Suprapubic skin (tissue), 4 donors: ENCODE measurements around the gene ANKRD42. TPM values are rescaled to one million over a fixed set of nuclear protein-coding genes. Genes with fewer than 3 reads are reported as not detected.

Experiments used
- DNase-seq, 2 donors: peaks; one replicate each; pipeline ENCODE4 v3.0.0-alpha.2; 2019; ENCODE audit warnings: low spot score in 2 of 2
- H3K27ac ChIP-seq: fragments of 200-600 bp; sonication (generic); one replicate; pipeline ENCODE4 v1.5.1; 2019
- H3K27me3 ChIP-seq: fragments of 200-600 bp; sonication (generic); one replicate; pipeline ENCODE4 v1.5.1; 2019
- H3K36me3 ChIP-seq: fragments of 200-600 bp; sonication (generic); one replicate; pipeline ENCODE4 v1.5.1; 2019
- H3K4me1 ChIP-seq: fragments of 200-600 bp; sonication (generic); one replicate; pipeline ENCODE4 v1.5.1; 2019
- H3K4me3 ChIP-seq: fragments of 200-600 bp; sonication (generic); one replicate; pipeline ENCODE4 v1.5.1; 2019; ENCODE audit warnings: mild to moderate bottlenecking
- H3K9me3 ChIP-seq: fragments of 200-600 bp; sonication (generic); one replicate; pipeline ENCODE4 v1.5.1; 2019
- EP300 ChIP-seq: sonication (generic); formaldehyde crosslinking; IDR thresholded peaks from one replicate; pipeline ENCODE4 v1.6.1; 2017; ENCODE audit warnings: antibody characterized with exemption
- POLR2A ChIP-seq, 2 donors: fragments of 450-650 bp; IDR thresholded peaks; one replicate each; pipeline ENCODE4 v1.6.1; 2017; ENCODE audit warnings: antibody characterized with exemption in 2 of 2, mild to moderate bottlenecking in 2 of 2, moderate library complexity in 2 of 2
- POLR2AphosphoS5 ChIP-seq, 3 donors: sonication (generic); formaldehyde crosslinking; IDR thresholded peaks; one replicate each; pipeline ENCODE4 v1.6.1; 2017; ENCODE audit warnings: antibody characterized with exemption in 3 of 3
- WGBS: methylation state at CpG from one replicate; pipeline ENCODE4 v1.1.5; 2018; 5-methylcytosine and 5-hydroxymethylcytosine counted together
- total RNA-seq, 4 donors: library from RNA; depleted of rRNA; stranded (reverse); fragments of >200 nt; gene quantifications; one replicate each; pipeline ENCODE4 v1.1.0, GENCODE V29; 2016
- TF ChIP-seq, protein P1 (sequence below), 2 donors: fragments of 200-600 bp in 1 of 2; fragments of 450-650 bp in 1 of 2; sonication (generic) in 1 of 2; IDR thresholded peaks; one replicate each; pipeline ENCODE4 v1.5.1; 2016 to 2019; ENCODE audit warnings: antibody characterized with exemption in 2 of 2, mild to moderate bottlenecking in 1 of 2, moderate library complexity in 1 of 2

The ANKRD42 gene
- total RNA-seq, 4 donors from 2014 or later: 7.2 to 12.6 (median 10.5) TPM

DNA sequence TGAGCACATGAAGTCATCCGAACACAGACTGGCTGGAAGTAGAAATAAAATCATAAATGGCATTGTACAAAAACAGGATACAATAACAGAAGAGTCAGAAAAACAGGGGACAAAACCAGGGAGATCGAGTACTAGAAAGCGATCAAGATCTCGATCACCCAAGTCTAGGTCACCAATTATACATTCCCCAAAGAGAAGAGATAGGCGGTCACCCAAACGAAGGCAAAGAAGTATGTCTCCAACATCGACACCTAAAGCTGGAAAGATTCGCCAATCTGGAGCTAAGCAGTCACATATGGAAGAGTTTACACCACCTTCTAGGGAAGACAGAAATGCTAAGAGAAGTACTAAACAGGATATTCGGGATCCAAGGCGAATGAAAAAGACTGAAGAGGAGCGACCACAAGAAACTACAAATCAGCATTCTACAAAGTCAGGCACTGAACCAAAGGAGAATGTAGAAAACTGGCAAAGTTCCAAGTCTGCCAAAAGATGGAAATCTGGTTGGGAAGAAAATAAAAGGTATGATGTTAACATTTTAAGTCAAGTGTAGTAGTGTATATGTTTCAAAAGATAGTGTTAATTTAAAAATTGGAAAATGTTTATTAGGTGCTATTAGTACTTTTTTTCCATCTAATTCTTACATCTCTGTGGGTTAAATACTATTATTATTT, 27.2 kb upstream of the ANKRD42 start:
- Histone ChIP-seq H3K27me3 (no peaks in the 10 kb centered on the region), H3K4me3 (no peak overlapping the region), H3K36me3 (peaks cover 60% of the 10 kb centered on the region), H3K27ac (no peak overlapping the region), H3K9me3 (no peaks in the 10 kb centered on the region), H3K4me1 (peaks cover 49% of the 10 kb centered on the region)
- 92% methylated on average over 11 of the region's 11 CpGs for WGBS
- no peak for DNase-seq
- TF ChIP-seq, protein P1, sequence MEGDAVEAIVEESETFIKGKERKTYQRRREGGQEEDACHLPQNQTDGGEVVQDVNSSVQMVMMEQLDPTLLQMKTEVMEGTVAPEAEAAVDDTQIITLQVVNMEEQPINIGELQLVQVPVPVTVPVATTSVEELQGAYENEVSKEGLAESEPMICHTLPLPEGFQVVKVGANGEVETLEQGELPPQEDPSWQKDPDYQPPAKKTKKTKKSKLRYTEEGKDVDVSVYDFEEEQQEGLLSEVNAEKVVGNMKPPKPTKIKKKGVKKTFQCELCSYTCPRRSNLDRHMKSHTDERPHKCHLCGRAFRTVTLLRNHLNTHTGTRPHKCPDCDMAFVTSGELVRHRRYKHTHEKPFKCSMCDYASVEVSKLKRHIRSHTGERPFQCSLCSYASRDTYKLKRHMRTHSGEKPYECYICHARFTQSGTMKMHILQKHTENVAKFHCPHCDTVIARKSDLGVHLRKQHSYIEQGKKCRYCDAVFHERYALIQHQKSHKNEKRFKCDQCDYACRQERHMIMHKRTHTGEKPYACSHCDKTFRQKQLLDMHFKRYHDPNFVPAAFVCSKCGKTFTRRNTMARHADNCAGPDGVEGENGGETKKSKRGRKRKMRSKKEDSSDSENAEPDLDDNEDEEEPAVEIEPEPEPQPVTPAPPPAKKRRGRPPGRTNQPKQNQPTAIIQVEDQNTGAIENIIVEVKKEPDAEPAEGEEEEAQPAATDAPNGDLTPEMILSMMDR (IDR thresholded peaks at IDR 0.05): no peak
- no peak for TF ChIP-seq POLR2A (IDR thresholded peaks at IDR 0.05)

- peak in 1 of 2 donors; percentile 4 for TF ChIP-seq POLR2A (IDR thresholded peaks at IDR 0.05)
- TF ChIP-seq EP300: no peak
- Histone ChIP-seq H3K4me3 (no peak overlapping the region), H3K9me3 (no peaks in the 10 kb centered on the region), H3K4me1 (peaks cover 45% of the 10 kb centered on the region), H3K27me3 (no peaks in the 10 kb centered on the region), H3K27ac (no peak overlapping the region), H3K36me3 (peaks cover 64% of the 10 kb centered on the region)
- WGBS: 98% methylated on average over 5 of the region's 5 CpGs
- DNase-seq: no peak
These were observed 24.8 kb upstream of the ANKRD42 start for GRCh38 chr11:83168756-83169155.

GRCh38 chr11:83170865-83171264, 22.6 kb upstream of the ANKRD42 start:
- WGBS: 75% methylated on average over 2 of the region's 2 CpGs
- TF ChIP-seq POLR2A (IDR thresholded peaks at IDR 0.05) (no peak), POLR2AphosphoS5 (IDR thresholded peaks at IDR 0.05) (no peak), EP300 (no peak)
- TF ChIP-seq, protein P1 (IDR thresholded peaks at IDR 0.05): no peak
- Histone ChIP-seq H3K4me3 (peak overlapping the region; percentile 7), H3K4me1 (peaks cover 51% of the 10 kb centered on the region), H3K9me3 (no peaks in the 10 kb centered on the region), H3K27ac (no peak overlapping the region), H3K27me3 (no peaks in the 10 kb centered on the region), H3K36me3 (peaks cover 66% of the 10 kb centered on the region)
- DNase-seq: no peak

GRCh38 chr11:83172551-83172950, 21.0 kb upstream of the ANKRD42 start:
- no peak for TF ChIP-seq POLR2AphosphoS5 (IDR thresholded peaks at IDR 0.05)
- no peaks in the 10 kb centered on the region for H3K9me3 ChIP-seq
- WGBS: 85% methylated on average over 4 of the region's 4 CpGs
- H3K4me1 ChIP-seq: peaks cover 51% of the 10 kb centered on the region
- H3K4me3 ChIP-seq: peak overlapping the region; percentile 7
- no peaks in the 10 kb centered on the region for H3K27me3 ChIP-seq
- H3K36me3 ChIP-seq: peaks cover 66% of the 10 kb centered on the region
- H3K27ac ChIP-seq: no peak overlapping the region
- no peak for DNase-seq

GRCh38 chr11:83174008-83174407, 19.5 kb upstream of the ANKRD42 start:
- DNase-seq: no peak
- Histone ChIP-seq H3K36me3 (peaks cover 66% of the 10 kb centered on the region), H3K27me3 (no peaks in the 10 kb centered on the region), H3K9me3 (no peaks in the 10 kb centered on the region), H3K27ac (no peak overlapping the region), H3K4me3 (no peak overlapping the region), H3K4me1 (peaks cover 48% of the 10 kb centered on the region)
- TF ChIP-seq EP300 (no peak), POLR2A (IDR thresholded peaks at IDR 0.05) (no peak)
- TF ChIP-seq, protein P1 (IDR thresholded peaks at IDR 0.05): no peak

- H3K9me3 ChIP-seq: no peaks in the 10 kb centered on the region
- peaks cover 72% of the 10 kb centered on the region for H3K36me3 ChIP-seq
- H3K4me3 ChIP-seq: no peak overlapping the region
- no peak for DNase-seq
- 79% methylated on average over 1 of the region's 1 CpG for WGBS
- H3K4me1 ChIP-seq: peaks cover 32% of the 10 kb centered on the region
- no peaks in the 10 kb centered on the region for H3K27me3 ChIP-seq
- H3K27ac ChIP-seq: no peak overlapping the region
- no peak for TF ChIP-seq POLR2AphosphoS5 (IDR thresholded peaks at IDR 0.05)
- TF ChIP-seq, protein P1 (IDR thresholded peaks at IDR 0.05): no peak
- TF ChIP-seq EP300: no peak
- TF ChIP-seq POLR2A (IDR thresholded peaks at IDR 0.05): no peak
These were observed 17.7 kb upstream of the ANKRD42 start for GRCh38 chr11:83175815-83176214.
